AG09319 (cell line): ENCODE measurements around the gene TTC9C.
A peak's percentile ranks its signal among the peaks of the same experiment; 100 is the strongest.
"Not testable (repeated sequence)": the region's sequence is repeated elsewhere in the genome, so short reads cannot be mapped to it uniquely, and the experiment has no call there.

Source experiments
- DNase-seq: peaks from one replicate; pipeline ENCODE4 v3.0.0-alpha.2; 2010; ENCODE audit warnings: low read depth; ENCODE audit errors: extremely low read depth
- CTCF ChIP-seq: IDR thresholded peaks from 2 replicates; pipeline ENCODE4 v1.5.1; 2011; ENCODE audit warnings: low read depth, mild to moderate bottlenecking, inconsistent platforms, low read length, moderate library complexity

TTC9C gene

GRCh38 chr11:62725646-62726045, 2.6 kb upstream of the TTC9C start:
- TF ChIP-seq CTCF: no peak
- no peak for DNase-seq

- no peak for TF ChIP-seq CTCF
- no peak for DNase-seq
Measured at GRCh38 chr11:62726156-62726914, 2.0 kb upstream of the TTC9C start.

GRCh38 chr11:62726915-62727164, 1.4 kb upstream of the TTC9C start:
- no peak for TF ChIP-seq CTCF
- DNase-seq: no peak

GRCh38 chr11:62727165-62727871, 968 bp upstream of the TTC9C start, which contains the start of gene HNRNPUL2:
Gene HNRNPUL2, minus strand, starts transcription at chr11:62727457. Its CDS starts 301 bp downstream, at chr11:62727156.
- TF ChIP-seq CTCF: no peak; the same call in 1 of the 2 replicates
- peak; percentile 99 for DNase-seq

GRCh38 chr11:62727872-62728170, 465 bp upstream of the TTC9C start:
- peak; percentile 93 for DNase-seq
- TF ChIP-seq CTCF: no peak

GRCh38 chr11:62730076-62730475, 1.8 kb downstream of the TTC9C start:
- not testable (repeated sequence) for DNase-seq

- DNase-seq: no peak
- TF ChIP-seq CTCF: no peak; the same call in none of the 2 replicates
Measured at GRCh38 chr11:62732830-62733229, 4.5 kb downstream of the TTC9C start.

GRCh38 chr11:62737196-62737595, 8.9 kb downstream of the TTC9C start:
- TF ChIP-seq CTCF: no peak
- no peak for DNase-seq
